Stimulated activated CD4-positive, alpha-beta T cell treated with anti-CD3 and anti-CD28 coated beads, TNF-alpha, amount 100 ng/mL, for 24 hours (primary cell): ENCODE data around the gene GNG10.
"Not testable (repeated sequence)": the region's sequence is repeated elsewhere in the genome, so short reads cannot be mapped to it uniquely, and the experiment has no call there.

Experiments
- DNase-seq, 3 experiments: peaks; one replicate each; pipeline ENCODE4 v3.0.0-alpha.2; 2020; ENCODE audit warnings: low read depth in 3 of 3

GNG10 gene

DNA sequence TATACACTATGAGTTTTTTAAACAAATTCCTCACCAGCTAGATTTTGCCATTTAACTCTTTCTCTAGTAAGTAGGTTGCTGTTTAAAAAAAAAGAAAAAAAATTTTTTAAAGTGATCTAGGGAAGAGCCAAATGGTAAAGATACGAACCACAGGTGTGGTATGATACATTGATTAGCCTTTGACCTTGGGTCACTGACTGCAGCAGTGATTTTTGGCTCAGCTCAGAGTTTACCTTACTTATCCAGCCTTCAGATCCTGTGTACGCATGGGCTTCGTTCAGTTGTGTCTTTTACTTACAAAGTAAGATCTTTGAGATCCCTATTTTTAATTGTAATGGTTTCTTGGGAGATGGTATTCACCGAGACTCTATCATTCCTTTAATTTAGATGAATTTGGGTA lies 12.4 kb upstream of the GNG10 start:
- no peak for DNase-seq

DNA sequence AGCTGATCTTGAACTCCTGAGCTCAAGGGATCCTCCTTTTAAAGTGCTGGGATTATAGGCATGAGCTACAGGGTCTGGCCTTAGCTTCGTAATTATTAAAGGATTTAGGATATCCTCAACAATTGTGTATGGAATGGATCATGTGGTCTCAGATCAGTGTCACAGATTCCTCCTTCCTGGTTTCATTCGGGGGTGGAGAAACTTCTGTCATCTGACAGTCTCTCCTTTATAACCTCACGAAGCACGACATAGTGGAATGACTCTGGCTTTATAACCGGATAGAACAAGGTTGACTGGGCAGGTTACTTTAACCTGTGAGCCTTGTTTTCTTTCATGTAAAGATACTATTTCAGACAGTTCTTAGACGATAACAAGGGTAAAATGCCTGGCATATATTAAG lies 4.4 kb upstream of the GNG10 start:
- DNase-seq: no peak

DNA sequence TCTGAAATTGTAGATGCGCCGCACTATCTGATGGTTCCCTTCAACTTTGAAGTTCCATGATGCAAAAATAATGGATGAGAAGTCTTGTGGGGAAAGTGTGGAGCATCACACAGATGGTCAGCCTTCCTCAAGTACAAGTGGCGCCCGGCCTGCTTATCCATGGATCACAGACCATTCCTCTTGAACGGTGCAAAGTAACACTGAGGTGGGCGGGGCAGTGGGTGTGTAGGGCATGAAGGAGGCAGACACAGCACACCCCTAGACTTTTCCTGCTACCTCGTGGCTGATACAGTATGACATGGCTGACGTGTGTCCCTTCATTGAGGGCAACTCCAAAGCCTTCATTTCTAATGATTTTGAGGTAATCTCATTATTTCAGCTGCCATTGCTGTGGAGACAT lies 2.5 kb upstream of the GNG10 start:
- no peak for DNase-seq

DNA sequence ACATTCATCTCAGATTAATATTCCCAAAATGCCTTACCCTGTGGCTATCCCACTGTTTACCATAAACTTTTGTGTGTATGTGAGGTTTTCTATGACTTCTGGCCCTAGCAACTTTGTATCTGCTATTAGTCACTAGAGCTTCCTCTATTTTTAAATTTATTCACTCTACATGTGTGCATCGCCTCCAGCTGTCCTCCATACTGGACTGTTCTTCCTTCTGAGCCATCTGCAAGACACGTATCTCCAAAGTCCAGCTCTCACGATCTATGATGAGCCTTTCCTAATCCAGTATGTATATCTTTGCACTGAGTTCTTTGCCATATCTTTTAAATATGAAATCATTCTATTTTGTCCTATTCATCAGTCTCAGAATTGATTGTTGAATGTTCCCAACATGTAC lies 1.7 kb upstream of the GNG10 start:
- DNase-seq: no peak

DNA sequence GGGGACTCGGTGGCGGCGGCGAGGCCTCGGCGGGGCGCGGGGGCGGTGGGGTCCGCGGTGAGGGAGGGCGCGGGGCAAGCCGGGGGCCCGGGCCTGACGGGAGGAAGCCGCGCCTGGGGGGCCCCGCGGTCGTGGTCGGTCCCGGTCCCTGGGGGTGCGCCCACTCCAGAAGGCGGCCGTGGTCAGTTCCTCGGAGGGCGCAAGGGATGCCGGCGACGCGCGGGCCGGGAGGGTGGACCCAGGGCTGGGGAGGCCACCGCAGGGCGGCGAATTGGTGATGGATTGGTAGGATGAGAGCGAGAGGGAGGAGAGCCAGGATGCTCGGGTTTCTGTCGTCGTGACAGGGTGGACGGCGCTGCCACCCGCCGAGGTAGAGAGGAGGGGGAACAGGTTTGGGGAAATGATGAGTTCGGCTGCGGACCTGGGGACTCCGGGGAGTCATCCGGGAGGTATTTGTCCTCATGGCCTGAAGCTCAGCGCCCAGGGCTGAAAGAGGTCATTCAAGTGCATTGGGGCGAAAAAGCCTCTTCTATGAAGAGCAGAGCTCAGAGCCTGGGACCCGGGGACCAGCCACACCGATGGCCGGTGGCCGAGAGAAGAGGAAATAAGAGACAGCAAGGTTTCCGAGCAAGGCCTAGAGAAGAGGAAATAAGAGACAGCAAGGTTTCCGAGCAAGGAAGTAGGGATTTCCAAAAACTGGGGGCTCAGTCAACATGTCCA lies 557 bp downstream of the GNG10 start:
- peak in 1 of 3 experiments; percentile 32 for DNase-seq

GRCh38 chr9:111662576-111663300 lies 1.3 kb downstream of the GNG10 start:
- DNase-seq: no peak

GRCh38 chr9:111663301-111663823 lies 2.0 kb downstream of the GNG10 start:
- DNase-seq: no peak

GRCh38 chr9:111668026-111668573 lies 6.7 kb downstream of the GNG10 start:
- DNase-seq: no peak

- not testable (repeated sequence) for DNase-seq
Measured at GRCh38 chr9:111668601-111669000, 7.2 kb downstream of the GNG10 start.

DNA sequence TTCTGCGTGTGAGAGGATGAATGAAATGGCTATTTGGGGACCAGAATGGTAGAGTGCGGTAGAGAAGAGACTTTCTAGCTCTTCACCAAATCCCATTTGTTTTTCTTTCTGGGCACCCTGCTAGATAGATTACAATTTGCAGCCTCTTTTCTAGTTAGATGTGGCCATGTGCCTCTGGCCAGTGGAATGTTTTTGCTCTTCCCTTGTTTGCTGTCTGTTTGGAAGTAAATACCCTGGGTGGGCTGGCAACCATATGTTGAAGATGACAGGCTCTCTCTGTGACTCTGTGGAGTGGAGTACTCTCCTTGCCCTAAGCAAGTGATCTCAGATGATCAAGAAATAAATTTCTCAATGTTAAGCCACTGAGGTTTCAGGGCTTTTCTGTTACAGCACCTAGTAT lies 12.9 kb downstream of the GNG10 start:
- DNase-seq: no peak

DNA sequence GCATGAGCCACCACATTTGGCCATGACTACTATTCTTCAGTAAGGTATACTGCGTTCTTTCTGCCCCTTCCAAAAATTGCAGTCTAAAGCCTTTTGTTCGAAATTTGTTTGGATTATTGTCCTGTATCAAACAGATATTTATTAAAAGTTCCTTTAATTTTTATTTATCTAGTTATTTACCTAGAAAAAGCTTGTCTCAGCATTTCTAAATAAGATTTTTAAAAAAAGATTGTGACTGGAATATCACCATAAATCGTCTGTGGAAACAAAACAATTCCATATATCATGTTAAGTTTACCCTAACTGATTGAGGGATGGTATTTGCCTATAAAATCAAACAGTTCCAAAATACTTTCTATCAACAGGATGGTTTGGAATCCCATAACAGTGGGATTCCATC lies 14.7 kb downstream of the GNG10 start:
- no peak for DNase-seq

- DNase-seq: no peak
Measured at GRCh38 chr9:111678293-111678692, 16.9 kb downstream of the GNG10 start.

GRCh38 chr9:111679199-111679598 lies 17.8 kb downstream of the GNG10 start:
- DNase-seq: no peak

DNA sequence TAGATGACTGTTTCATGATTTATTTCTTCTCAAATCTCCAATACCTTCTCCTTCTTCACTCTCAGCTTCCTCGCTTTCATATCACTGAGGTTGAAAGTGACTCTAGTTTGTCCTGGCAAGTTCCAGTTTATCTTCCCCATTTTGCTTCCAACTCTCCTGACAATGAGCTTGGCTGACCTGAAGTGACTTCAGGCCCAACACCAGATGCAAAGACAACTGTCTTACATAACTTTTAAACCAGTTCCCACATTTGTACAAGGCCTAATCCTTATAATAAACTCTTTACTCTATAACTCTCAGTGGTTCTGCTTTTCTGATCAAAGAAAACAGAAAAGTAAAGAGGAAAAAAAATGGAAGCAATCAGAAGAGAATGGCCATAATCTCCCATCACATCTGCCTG lies 22.0 kb downstream of the GNG10 start:
- DNase-seq: no peak

DNA sequence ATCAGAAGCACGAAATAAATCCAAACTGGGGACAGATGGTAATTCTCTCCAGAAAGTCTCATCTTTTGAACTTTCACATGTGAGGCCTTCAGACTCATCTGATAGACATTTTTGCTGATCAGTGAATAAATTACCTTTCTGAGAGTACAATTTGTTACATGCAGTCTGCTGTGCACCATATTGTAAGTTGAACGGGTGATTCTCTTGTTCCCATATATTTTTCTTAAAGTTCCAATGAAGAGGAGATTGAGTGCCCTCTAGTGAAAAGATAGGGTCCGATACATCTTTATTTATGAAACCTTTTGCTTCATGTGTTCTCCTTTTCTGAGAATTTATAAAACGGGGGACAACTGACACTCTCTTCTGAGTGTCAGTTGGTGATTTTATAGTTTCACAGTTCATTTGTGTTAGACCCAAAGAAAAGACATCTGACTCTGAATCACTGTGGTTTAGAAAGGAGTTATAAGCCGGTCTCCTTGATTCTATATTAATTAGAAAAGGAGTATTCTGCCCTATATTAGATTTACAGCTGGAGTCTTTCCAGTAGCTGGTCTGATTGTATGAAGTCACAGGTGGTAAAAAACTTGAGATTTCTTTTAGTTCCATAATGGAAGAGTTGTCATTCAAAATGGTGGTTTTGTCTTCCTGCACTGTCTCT lies 30.4 kb downstream of the GNG10 start:
- DNase-seq: no peak

GRCh38 chr9:111696796-111697195 lies 35.4 kb downstream of the GNG10 start:
- no peak for DNase-seq

DNA sequence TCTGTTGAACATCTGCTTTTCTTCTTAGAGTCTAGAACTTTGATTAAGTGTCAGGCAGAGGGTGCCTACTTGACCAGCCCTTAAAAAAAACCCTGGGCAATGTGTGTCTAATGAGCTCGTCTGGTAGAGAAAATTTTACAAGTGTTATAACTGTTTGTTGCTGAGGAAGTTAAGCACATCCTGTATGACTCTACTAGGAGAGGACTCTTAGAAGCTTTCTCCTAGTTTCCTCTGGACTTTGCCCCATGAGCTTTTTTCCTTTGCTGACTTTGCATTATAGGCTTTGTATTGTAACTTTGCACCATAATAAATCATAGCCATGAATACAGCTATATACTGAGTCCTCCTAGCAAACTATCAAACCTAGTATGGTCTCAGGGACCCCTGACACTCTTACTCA lies 39.4 kb downstream of the GNG10 start:
- DNase-seq: no peak

GRCh38 chr9:111704503-111704902 lies 43.1 kb downstream of the GNG10 start:
- no peak for DNase-seq

GRCh38 chr9:111711548-111711947 lies 50.1 kb downstream of the GNG10 start:
- no peak for DNase-seq

DNA sequence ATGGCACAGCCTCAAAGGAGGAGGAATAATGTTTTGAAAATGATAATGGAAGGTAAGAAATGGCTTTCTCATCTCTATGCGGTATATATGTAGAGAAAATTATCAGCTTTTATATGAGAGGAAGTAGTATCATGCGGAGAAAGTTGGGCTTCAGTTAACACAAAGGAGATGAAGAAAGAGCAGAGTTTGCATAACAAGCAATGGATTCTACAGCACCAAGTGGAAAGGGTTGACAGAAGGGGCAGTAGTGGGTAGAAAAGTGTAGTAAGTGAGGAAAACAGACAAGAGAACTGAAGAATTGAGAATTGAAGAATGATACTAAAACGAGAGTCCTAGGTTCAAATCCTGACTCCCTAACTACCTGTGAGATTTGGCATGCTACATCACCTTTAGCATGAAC lies 51.0 kb downstream of the GNG10 start:
- DNase-seq: no peak

DNA sequence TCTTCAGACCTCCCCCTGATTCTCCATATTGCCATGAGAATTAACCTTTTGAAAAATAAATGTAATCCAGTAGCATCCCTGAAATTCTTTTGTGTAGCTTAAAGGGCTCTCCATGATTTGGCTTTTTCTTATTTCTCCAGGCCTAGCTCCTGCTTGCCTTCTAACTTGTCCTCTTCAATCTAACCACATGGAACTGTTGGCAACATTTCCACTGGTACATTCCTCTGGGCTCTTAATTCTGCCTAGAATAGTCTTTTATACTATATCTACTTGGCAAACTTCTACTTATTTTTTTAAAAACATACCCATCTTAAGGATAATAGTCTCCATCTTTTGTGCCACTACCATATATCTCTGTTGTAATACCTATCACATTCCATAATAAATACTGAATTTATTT lies 54.1 kb downstream of the GNG10 start:
- no peak for DNase-seq

DNA sequence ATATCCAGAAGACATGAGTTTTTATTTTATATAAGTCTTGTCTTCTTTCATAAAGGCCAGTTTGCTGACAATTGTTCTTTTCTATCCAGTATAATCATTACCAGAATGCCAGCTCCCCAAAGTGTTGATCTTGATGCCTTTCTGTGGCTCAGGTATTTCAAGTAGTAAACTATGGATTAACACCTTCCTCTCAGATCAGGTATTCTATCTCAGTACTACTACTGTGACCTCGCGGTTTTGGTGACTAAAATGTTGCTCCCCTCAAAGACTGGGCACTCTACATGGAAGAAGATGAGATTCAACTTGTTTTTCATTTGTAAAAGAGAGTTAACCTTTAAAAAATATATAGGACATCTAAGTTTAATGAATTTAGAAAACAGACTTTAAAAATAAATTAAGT lies 58.1 kb downstream of the GNG10 start:
- no peak for DNase-seq
